Natural killer cell (primary cell): Measurements from ENCODE around the gene PLCXD1. TPM values are rescaled to one million over a fixed set of nuclear protein-coding genes. Genes with fewer than 3 reads are reported as not detected.

Source experiments
- ATAC-seq, 3 donors: fragments of 150-1000 bp in 2 of 3; fragments of 200-7000 bp in 1 of 3; cut with Tn5 transposase; 1 replicate in 1 of 3; 2 replicates in 2 of 3; pipeline ENCODE4 v1.10.0; 2021; ENCODE audit warnings: mild to moderate bottlenecking in 2 of 3, moderate library complexity in 2 of 3
- DNase-seq, 2 donors: peaks; one replicate each; pipeline versions ENCODE4 v3.0.0 to v3.0.0-alpha.2; 2013 to 2021; ENCODE audit warnings: mixed read lengths in 1 of 2
- H3K27ac ChIP-seq: one replicate; pipeline ENCODE4 v1.5.1; 2013; ENCODE audit warnings: mild to moderate bottlenecking, low read length
- H3K27me3 ChIP-seq: one replicate; pipeline ENCODE4 v1.6.1; 2013; ENCODE audit warnings: low read length; ENCODE audit not compliant: control insufficient read depth, insufficient read depth
- H3K36me3 ChIP-seq: one replicate; pipeline ENCODE4 v1.6.1; 2013; ENCODE audit warnings: low read length; ENCODE audit not compliant: control insufficient read depth, insufficient read depth
- H3K4me1 ChIP-seq: one replicate; pipeline ENCODE4 v1.6.1; 2013; ENCODE audit warnings: low read length; ENCODE audit not compliant: control insufficient read depth, insufficient read depth
- H3K4me3 ChIP-seq: one replicate; pipeline ENCODE4 v1.5.1; 2013; ENCODE audit warnings: low read length
- H3K9me3 ChIP-seq: one replicate; pipeline ENCODE4 v1.6.1; 2013; ENCODE audit warnings: low read length; ENCODE audit not compliant: control insufficient read depth, insufficient read depth
- H3K27ac Mint-ChIP-seq, 2 donors: one replicate each; pipeline ENCODE4 v1.8.0; 2022; ENCODE audit warnings: mild to moderate bottlenecking in 2 of 2, mixed read lengths in 2 of 2, moderate library complexity in 1 of 2
- H3K27me3 Mint-ChIP-seq, 2 donors: one replicate each; pipeline ENCODE4 v1.8.0; 2022; ENCODE audit warnings: low read depth in 2 of 2, mixed read lengths in 2 of 2
- H3K36me3 Mint-ChIP-seq: one replicate; pipeline ENCODE4 v1.8.0; 2022; ENCODE audit warnings: mixed read lengths
- H3K4me1 Mint-ChIP-seq, 2 donors: one replicate each; pipeline ENCODE4 v1.8.0; 2022; ENCODE audit warnings: mixed read lengths in 2 of 2
- H3K4me3 Mint-ChIP-seq: one replicate; pipeline ENCODE4 v1.8.0; 2022; ENCODE audit warnings: mild to moderate bottlenecking, moderate library complexity, mixed read lengths
- H3K9me3 Mint-ChIP-seq, 2 donors: one replicate each; pipeline ENCODE4 v1.8.0; 2022; ENCODE audit warnings: mixed read lengths in 2 of 2
- WGBS: methylation state at CpG from one replicate; pipeline ENCODE4 v1.1.7; 2013; ENCODE audit warnings: missing lambda C conversion rate; ENCODE audit not compliant: insufficient coverage; 5-methylcytosine and 5-hydroxymethylcytosine counted together
- intact Hi-C: fragments of 100-400 bp; cut with micrococcal nuclease; formaldehyde crosslinking; loops from one replicate; pipeline ENCODE4 v1.14.2; 2022
- total RNA-seq, 4 donors: library from RNA; stranded (reverse); fragments of 120-200 nt in 1 of 4; gene quantifications; one replicate each; pipeline versions ENCODE4 v1.2.3 to v1.2.4, GENCODE V29; 2013 to 2022
- TF ChIP-seq, protein P1 (sequence below): fragments of 200-600 bp; IDR thresholded peaks from one replicate; pipeline ENCODE4 v1.8.0; 2022; ENCODE audit warnings: antibody characterized with exemption

PLCXD1 gene
- total RNA-seq, 3 donors from 2014 or later (not counting 1 experiment from before 2014, with no cell fraction given): 16.3 to 20.9 (median 16.6) TPM

GRCh38 chrX:264634-265455 is 16.3 kb upstream of the PLCXD1 start:
- H3K4me1 ChIP-seq: no peaks in the 10 kb centered on the region
- no peak overlapping the region for H3K27ac Mint-ChIP-seq

DNA sequence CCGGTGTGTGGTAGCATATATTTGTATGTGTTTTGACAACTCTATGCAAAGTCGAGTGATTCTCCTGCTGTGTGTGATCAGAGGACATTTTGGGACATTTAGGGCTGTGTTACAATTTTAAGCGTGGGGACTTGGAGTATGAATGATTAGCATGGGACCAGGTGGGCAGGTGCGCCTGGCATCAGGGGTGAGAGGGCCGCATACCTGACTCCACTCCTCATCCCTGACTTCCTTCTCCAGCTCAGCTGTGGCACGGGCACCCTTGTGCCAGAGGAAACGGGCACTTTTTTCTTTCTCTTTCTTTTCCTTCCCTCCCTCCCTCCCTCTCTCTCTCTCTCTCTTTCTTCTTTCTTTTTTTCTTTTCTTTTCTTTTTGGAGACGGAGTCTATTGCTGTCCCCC is 15.7 kb upstream of the PLCXD1 start:
- H3K4me3 ChIP-seq: no peak overlapping the region
- Mint-ChIP-seq H3K4me1 (no peaks in the 10 kb centered on the region), H3K27me3 (no peaks in the 10 kb centered on the region), H3K36me3 (no peaks in the 10 kb centered on the region), H3K4me3 (no peak overlapping the region), H3K9me3 (no peaks in the 10 kb centered on the region), H3K27ac (no peak overlapping the region)
- DNase-seq: no peak
- ATAC-seq: no peak
- 88% methylated on average over 8 of the region's 8 CpGs for WGBS
- H3K36me3 ChIP-seq: no peaks in the 10 kb centered on the region
- H3K27ac ChIP-seq: no peak overlapping the region
- intact Hi-C loops: no loop called here
- no peaks in the 10 kb centered on the region for H3K4me1 ChIP-seq
- TF ChIP-seq, protein P1, sequence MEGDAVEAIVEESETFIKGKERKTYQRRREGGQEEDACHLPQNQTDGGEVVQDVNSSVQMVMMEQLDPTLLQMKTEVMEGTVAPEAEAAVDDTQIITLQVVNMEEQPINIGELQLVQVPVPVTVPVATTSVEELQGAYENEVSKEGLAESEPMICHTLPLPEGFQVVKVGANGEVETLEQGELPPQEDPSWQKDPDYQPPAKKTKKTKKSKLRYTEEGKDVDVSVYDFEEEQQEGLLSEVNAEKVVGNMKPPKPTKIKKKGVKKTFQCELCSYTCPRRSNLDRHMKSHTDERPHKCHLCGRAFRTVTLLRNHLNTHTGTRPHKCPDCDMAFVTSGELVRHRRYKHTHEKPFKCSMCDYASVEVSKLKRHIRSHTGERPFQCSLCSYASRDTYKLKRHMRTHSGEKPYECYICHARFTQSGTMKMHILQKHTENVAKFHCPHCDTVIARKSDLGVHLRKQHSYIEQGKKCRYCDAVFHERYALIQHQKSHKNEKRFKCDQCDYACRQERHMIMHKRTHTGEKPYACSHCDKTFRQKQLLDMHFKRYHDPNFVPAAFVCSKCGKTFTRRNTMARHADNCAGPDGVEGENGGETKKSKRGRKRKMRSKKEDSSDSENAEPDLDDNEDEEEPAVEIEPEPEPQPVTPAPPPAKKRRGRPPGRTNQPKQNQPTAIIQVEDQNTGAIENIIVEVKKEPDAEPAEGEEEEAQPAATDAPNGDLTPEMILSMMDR: no peak
- no peaks in the 10 kb centered on the region for H3K9me3 ChIP-seq
- H3K27me3 ChIP-seq: no peaks in the 10 kb centered on the region

More at GRCh38 chrX:264634-265455, 16.3 kb upstream of the PLCXD1 start:
- Mint-ChIP-seq H3K36me3 (no peaks in the 10 kb centered on the region), H3K27me3 (no peaks in the 10 kb centered on the region), H3K9me3 (no peaks in the 10 kb centered on the region), H3K4me1 (no peaks in the 10 kb centered on the region), H3K4me3 (no peak overlapping the region)
- TF ChIP-seq, protein P1: no peak
- H3K36me3 ChIP-seq: no peaks in the 10 kb centered on the region
- DNase-seq (no peak), ATAC-seq (no peak)
- intact Hi-C loops: no loop called here
- no peaks in the 10 kb centered on the region for H3K9me3 ChIP-seq
- no peak overlapping the region for H3K27ac ChIP-seq
- WGBS: 91% methylated on average over 15 of the region's 16 CpGs
- no peak overlapping the region for H3K4me3 ChIP-seq
- no peaks in the 10 kb centered on the region for H3K27me3 ChIP-seq

- 96% methylated on average over 30 of the region's 33 CpGs for WGBS
- H3K4me1 Mint-ChIP-seq: no peaks in the 10 kb centered on the region
Observed at GRCh38 chrX:267771-268261, 13.4 kb upstream of the PLCXD1 start.

More at GRCh38 chrX:267771-268261, 13.4 kb upstream of the PLCXD1 start:
- H3K36me3 ChIP-seq: no peaks in the 10 kb centered on the region
- H3K9me3 ChIP-seq: no peaks in the 10 kb centered on the region
- Mint-ChIP-seq H3K27ac (no peak overlapping the region), H3K9me3 (no peaks in the 10 kb centered on the region), H3K36me3 (no peaks in the 10 kb centered on the region), H3K27me3 (no peaks in the 10 kb centered on the region), H3K4me3 (no peak overlapping the region)
- TF ChIP-seq, protein P1: no peak
- H3K4me3 ChIP-seq: no peak overlapping the region
- no peaks in the 10 kb centered on the region for H3K4me1 ChIP-seq
- intact Hi-C loops: no loop called here
- H3K27me3 ChIP-seq: no peaks in the 10 kb centered on the region
- ATAC-seq: no peak
- peak in 1 of 2 donors; percentile 5 for DNase-seq
- H3K27ac ChIP-seq: no peak overlapping the region
